BLaER1 treated with 17β-estradiol and CSF1 and Interleukin-3, amounts not matched to agents 10 nM and 100 nM (cell line): ENCODE data around the gene ESRRG.

Experiments
- H3K27ac ChIP-seq, 11 experiments: shearing (Covaris generic); formaldehyde crosslinking; 2 replicates each; pipeline ENCODE4 v1.8.1; 2022
- H3K27me3 ChIP-seq, 11 experiments: shearing (Covaris generic); formaldehyde crosslinking; 2 replicates each; pipeline ENCODE4 v1.8.1; 2022
- H3K36me3 ChIP-seq, 11 experiments: shearing (Covaris generic); formaldehyde crosslinking; 2 replicates each; pipeline ENCODE4 v1.8.1; 2022
- H3K4me1 ChIP-seq, 10 experiments: shearing (Covaris generic); formaldehyde crosslinking; 2 replicates each; pipeline ENCODE4 v1.8.1; 2022
- H3K4me2 ChIP-seq, 11 experiments: shearing (Covaris generic); formaldehyde crosslinking; 2 replicates each; pipeline ENCODE4 v1.8.1; 2022
- H3K4me3 ChIP-seq, 10 experiments: shearing (Covaris generic); formaldehyde crosslinking; 2 replicates each; pipeline ENCODE4 v1.8.1; 2022
- H3K9ac ChIP-seq, 11 experiments: shearing (Covaris generic); formaldehyde crosslinking; 2 replicates each; pipeline ENCODE4 v1.8.1; 2022
- H3K9me3 ChIP-seq, 11 experiments: shearing (Covaris generic); formaldehyde crosslinking; replicated peaks in 1 of 11; 2 replicates each; pipeline ENCODE4 v1.8.1; 2022
- H4K20me1 ChIP-seq, 11 experiments: shearing (Covaris generic); formaldehyde crosslinking; 2 replicates each; pipeline ENCODE4 v1.8.1; 2022
- Cebpa-rat ChIP-seq, 11 experiments: shearing (Covaris generic); IDR thresholded peaks; 2 replicates each; pipeline ENCODE4 v1.8.1; 2022

The ESRRG gene

DNA sequence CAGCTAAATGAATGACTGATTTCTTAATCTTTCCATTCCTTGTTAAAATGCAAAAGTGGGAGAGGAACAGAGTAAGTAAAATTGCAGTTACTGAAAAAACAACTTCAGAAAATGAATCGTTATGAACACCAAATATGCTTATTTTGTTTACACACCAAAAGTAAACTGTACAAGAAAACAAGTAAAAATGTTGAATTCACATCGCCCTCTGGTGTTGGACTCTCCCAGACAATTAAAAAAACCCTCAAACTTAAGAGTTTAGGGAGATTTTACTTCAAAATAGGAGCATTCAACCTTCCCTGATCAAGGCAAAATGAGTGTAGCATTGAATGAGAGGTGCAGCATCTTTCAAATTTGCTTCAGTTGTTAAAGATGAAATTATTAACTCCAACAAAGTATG, 19.4 kb upstream of the ESRRG start:
- no peak for TF ChIP-seq Cebpa-rat (IDR thresholded peaks at IDR 0.05)

GRCh38 chr1:216740331-216740730, 17.1 kb upstream of the ESRRG start:
- no peak overlapping the region for H3K4me2 ChIP-seq
- H3K9me3 ChIP-seq: no peaks in the 10 kb centered on the region
- no peak overlapping the region for H3K4me3 ChIP-seq
- no peak overlapping the region for H3K27ac ChIP-seq
- no peak overlapping the region for H3K9ac ChIP-seq
- H3K27me3 ChIP-seq: no peaks in the 10 kb centered on the region
- TF ChIP-seq Cebpa-rat (IDR thresholded peaks at IDR 0.05): no peak
- H4K20me1 ChIP-seq: no peaks in the 10 kb centered on the region; a peak in 1 of 22 replicates
- H3K36me3 ChIP-seq: no peaks in the 10 kb centered on the region
- H3K4me1 ChIP-seq: no peaks in the 10 kb centered on the region

More for the DNA sequence above, 19.4 kb upstream of the ESRRG start:
- no peaks in the 10 kb centered on the region for H3K4me1 ChIP-seq
- H3K4me2 ChIP-seq: no peak overlapping the region
- H4K20me1 ChIP-seq: no peaks in the 10 kb centered on the region; a peak in 1 of 22 replicates
- H3K27me3 ChIP-seq: no peaks in the 10 kb centered on the region
- H3K27ac ChIP-seq: no peak overlapping the region
- no peaks in the 10 kb centered on the region for H3K9me3 ChIP-seq
- H3K4me3 ChIP-seq: no peak overlapping the region
- H3K36me3 ChIP-seq: no peaks in the 10 kb centered on the region
- H3K9ac ChIP-seq: no peak overlapping the region

GRCh38 chr1:216739793-216740192, 16.6 kb upstream of the ESRRG start:
- Histone ChIP-seq H3K27me3 (no peaks in the 10 kb centered on the region), H3K36me3 (no peaks in the 10 kb centered on the region), H3K4me3 (no peak overlapping the region), H3K4me1 (no peaks in the 10 kb centered on the region), H3K4me2 (no peak overlapping the region), H4K20me1 (no peaks in the 10 kb centered on the region), H3K9ac (no peak overlapping the region), H3K9me3 (no peaks in the 10 kb centered on the region), H3K27ac (no peak overlapping the region)
- TF ChIP-seq Cebpa-rat (IDR thresholded peaks at IDR 0.05): no peak

- Histone ChIP-seq H3K4me1 (no peaks in the 10 kb centered on the region), H3K36me3 (no peaks in the 10 kb centered on the region)
- TF ChIP-seq Cebpa-rat (IDR thresholded peaks at IDR 0.05): no peak
These were observed 8.9 kb upstream of the ESRRG start for GRCh38 chr1:216732121-216732520.

GRCh38 chr1:216731562-216731961, 8.3 kb upstream of the ESRRG start:
- no peak for TF ChIP-seq Cebpa-rat (IDR thresholded peaks at IDR 0.05)
- Histone ChIP-seq H3K4me3 (no peak overlapping the region), H4K20me1 (no peaks in the 10 kb centered on the region)

More at GRCh38 chr1:216732121-216732520, 8.9 kb upstream of the ESRRG start:
- no peak overlapping the region for H3K4me3 ChIP-seq
- no peaks in the 10 kb centered on the region for H3K9me3 ChIP-seq
- no peaks in the 10 kb centered on the region for H4K20me1 ChIP-seq
- no peak overlapping the region for H3K9ac ChIP-seq
- H3K4me2 ChIP-seq: no peak overlapping the region
- no peaks in the 10 kb centered on the region for H3K27me3 ChIP-seq
- H3K27ac ChIP-seq: no peak overlapping the region

DNA sequence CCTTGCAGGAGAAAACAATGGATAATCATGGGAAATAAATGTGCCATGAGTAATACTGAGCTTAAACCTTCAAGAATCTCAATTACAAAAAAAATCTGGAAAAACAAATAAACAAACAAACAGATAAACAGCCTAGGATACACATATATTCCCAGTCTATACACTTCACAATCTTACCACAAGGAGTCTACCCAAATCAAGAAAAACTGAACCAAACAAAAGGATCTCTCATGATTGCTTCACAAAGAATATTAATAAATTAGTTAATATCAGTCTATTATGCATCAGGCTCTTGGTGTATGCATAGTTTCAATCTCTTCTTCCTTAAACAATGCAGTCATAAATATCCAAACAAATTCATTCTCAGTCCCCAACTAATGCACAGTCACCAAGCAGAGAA, 3.2 kb upstream of the ESRRG start:
- no peak overlapping the region for H3K9ac ChIP-seq
- H3K4me3 ChIP-seq: no peak overlapping the region
- no peaks in the 10 kb centered on the region for H3K36me3 ChIP-seq
- no peak overlapping the region for H3K4me2 ChIP-seq
- no peak for TF ChIP-seq Cebpa-rat (IDR thresholded peaks at IDR 0.05)
- peaks cover 4 to 12% (median 10%) of the 10 kb centered on the region in 11 experiments; a peak in 15 of 22 replicates for H3K27me3 ChIP-seq
- H3K9me3 ChIP-seq: no peaks in the 10 kb centered on the region
- peaks cover 0 to 20% (median 7%) of the 10 kb centered on the region in 10 experiments; a peak in 7 of 20 replicates for H3K4me1 ChIP-seq
- H3K27ac ChIP-seq: no peak overlapping the region
- no peaks in the 10 kb centered on the region for H4K20me1 ChIP-seq

More at GRCh38 chr1:216731562-216731961, 8.3 kb upstream of the ESRRG start:
- H3K9me3 ChIP-seq: no peaks in the 10 kb centered on the region
- no peaks in the 10 kb centered on the region for H3K36me3 ChIP-seq
- no peaks in the 10 kb centered on the region for H3K27me3 ChIP-seq
- H3K27ac ChIP-seq: no peak overlapping the region
- H3K4me1 ChIP-seq: no peaks in the 10 kb centered on the region
- no peak overlapping the region for H3K9ac ChIP-seq
- H3K4me2 ChIP-seq: no peak overlapping the region

DNA sequence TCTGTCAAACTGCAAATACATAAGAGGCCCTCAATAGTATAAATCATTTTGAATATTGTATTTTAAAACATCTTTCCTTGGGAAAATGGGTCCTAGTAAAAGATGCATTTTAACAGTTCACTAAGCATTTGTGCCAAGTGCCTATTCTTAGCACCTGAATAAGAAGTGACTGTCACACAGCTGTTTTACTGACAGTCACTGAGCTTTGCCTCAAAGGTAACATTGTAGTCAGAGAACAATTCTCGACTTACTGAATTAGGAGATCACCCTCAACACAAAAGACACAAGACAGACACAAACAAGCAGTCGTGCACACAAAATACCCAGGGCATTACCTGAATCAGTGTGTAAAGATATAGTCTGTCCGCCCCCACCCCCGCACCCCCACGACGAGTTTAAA, 408 bp downstream of the ESRRG start:
- peaks cover 0 to 28% (median 9%) of the 10 kb centered on the region in 10 experiments; a peak in 7 of 20 replicates for H3K4me1 ChIP-seq
- H3K4me2 ChIP-seq: peak overlapping the region in 6 of 11 experiments; percentile 6 to 41 (median 18); a peak in 7 of 22 replicates
- no peak overlapping the region for H3K27ac ChIP-seq

DNA sequence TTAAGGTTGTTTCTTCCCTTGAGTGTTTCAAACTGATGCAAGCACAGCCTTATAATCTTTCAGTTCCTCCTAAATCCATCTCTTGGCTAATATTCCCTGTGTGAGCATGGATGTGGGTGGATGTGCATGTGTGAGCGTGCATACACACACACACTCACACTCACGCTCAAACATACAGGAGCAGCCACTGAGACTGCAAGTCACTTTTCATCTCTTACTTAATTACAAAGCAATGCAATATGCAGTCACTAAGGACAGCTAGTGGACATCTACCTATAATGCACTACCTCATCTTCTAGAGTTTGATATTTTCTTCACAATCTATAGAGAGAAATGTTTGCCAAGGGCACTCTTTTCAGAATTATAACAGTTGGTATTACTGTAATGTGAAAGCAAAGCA, 1.4 kb downstream of the ESRRG start:
- H3K4me1 ChIP-seq: peaks cover 0 to 28% (median 9%) of the 10 kb centered on the region in 10 experiments; a peak in 7 of 20 replicates
- H3K27ac ChIP-seq: no peak overlapping the region
- no peaks in the 10 kb centered on the region for H3K36me3 ChIP-seq
- H4K20me1 ChIP-seq: no peaks in the 10 kb centered on the region
- peaks cover 4 to 12% (median 10%) of the 10 kb centered on the region in 11 experiments; a peak in 15 of 22 replicates for H3K27me3 ChIP-seq
- H3K9me3 ChIP-seq: no peaks in the 10 kb centered on the region
- H3K9ac ChIP-seq: no peak overlapping the region
- H3K4me3 ChIP-seq: no peak overlapping the region
- H3K4me2 ChIP-seq: peak overlapping the region in 6 of 11 experiments; percentile 2 to 30 (median 22); a peak in 9 of 22 replicates
- TF ChIP-seq Cebpa-rat (IDR thresholded peaks at IDR 0.05): no peak

More for the DNA sequence above, 408 bp downstream of the ESRRG start:
- Histone ChIP-seq H3K9ac (no peak overlapping the region), H3K27me3 (peaks cover 4 to 12% (median 10%) of the 10 kb centered on the region in 11 experiments; a peak in 15 of 22 replicates), H3K36me3 (no peaks in the 10 kb centered on the region), H4K20me1 (no peaks in the 10 kb centered on the region), H3K9me3 (no peaks in the 10 kb centered on the region), H3K4me3 (no peak overlapping the region)
- TF ChIP-seq Cebpa-rat (IDR thresholded peaks at IDR 0.05): no peak

- Histone ChIP-seq H3K4me2 (peak overlapping the region in 6 of 11 experiments; percentile 2 to 30 (median 22); a peak in 9 of 22 replicates), H3K36me3 (no peaks in the 10 kb centered on the region), H3K27ac (no peak overlapping the region), H3K4me3 (no peak overlapping the region), H3K9me3 (no peaks in the 10 kb centered on the region), H4K20me1 (no peaks in the 10 kb centered on the region), H3K4me1 (peaks cover 0 to 28% (median 9%) of the 10 kb centered on the region in 10 experiments; a peak in 7 of 20 replicates), H3K27me3 (peaks cover 4 to 12% (median 10%) of the 10 kb centered on the region in 11 experiments; a peak in 15 of 22 replicates), H3K9ac (no peak overlapping the region)
- TF ChIP-seq Cebpa-rat (IDR thresholded peaks at IDR 0.05): no peak
These were observed 2.2 kb downstream of the ESRRG start for GRCh38 chr1:216721062-216721461.

GRCh38 chr1:216711712-216712111, 11.5 kb downstream of the ESRRG start:
- H3K36me3 ChIP-seq: no peaks in the 10 kb centered on the region
- H3K4me2 ChIP-seq: no peak overlapping the region
- H3K4me1 ChIP-seq: no peaks in the 10 kb centered on the region
- no peak for TF ChIP-seq Cebpa-rat (IDR thresholded peaks at IDR 0.05)
- no peak overlapping the region for H3K27ac ChIP-seq
- H3K9ac ChIP-seq: no peak overlapping the region
- no peaks in the 10 kb centered on the region for H4K20me1 ChIP-seq
- no peak overlapping the region for H3K4me3 ChIP-seq
- no peaks in the 10 kb centered on the region for H3K27me3 ChIP-seq
- H3K9me3 ChIP-seq: no peaks in the 10 kb centered on the region
